ENCODE results near the gene RBM10.

RBM10 gene

DNA sequence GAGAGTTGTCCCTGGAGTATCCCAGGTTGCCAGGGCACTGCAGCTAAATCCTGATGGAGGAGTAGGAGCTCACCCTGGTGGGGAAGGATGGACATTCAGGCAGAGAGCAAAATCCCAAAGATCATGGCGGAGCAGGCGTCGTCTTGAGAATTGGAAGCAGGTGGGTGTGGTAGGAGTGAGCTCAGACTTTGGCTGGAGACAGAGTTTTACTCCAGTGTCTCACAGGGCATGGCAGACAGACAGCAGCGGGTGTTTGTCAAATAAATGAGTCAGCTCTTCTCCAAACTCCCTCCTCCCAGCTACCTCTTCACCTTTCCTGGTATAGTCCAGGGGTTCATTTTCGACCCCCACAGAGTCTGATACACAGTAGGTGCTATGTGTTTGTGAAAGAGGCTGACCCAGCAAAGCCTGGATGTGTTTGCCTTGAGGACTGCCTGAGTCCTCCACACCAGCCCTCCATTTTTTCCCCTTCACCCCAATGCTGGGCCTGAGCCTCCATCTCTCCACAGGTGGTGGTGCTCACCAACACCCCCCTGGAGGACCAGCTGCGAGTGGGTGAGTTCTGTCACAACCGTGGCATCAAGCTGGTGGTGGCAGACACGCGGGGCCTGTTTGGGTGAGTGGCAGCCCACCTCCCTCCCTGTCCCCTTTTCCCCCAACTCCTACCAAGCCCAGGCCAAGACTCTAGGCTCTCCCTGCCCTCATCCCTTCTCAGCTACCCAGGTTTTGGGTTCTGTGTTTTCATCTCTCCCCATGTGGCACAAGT, 55.5 kb downstream of the RBM10 start:
- TF ChIP-seq, protein P1, sequence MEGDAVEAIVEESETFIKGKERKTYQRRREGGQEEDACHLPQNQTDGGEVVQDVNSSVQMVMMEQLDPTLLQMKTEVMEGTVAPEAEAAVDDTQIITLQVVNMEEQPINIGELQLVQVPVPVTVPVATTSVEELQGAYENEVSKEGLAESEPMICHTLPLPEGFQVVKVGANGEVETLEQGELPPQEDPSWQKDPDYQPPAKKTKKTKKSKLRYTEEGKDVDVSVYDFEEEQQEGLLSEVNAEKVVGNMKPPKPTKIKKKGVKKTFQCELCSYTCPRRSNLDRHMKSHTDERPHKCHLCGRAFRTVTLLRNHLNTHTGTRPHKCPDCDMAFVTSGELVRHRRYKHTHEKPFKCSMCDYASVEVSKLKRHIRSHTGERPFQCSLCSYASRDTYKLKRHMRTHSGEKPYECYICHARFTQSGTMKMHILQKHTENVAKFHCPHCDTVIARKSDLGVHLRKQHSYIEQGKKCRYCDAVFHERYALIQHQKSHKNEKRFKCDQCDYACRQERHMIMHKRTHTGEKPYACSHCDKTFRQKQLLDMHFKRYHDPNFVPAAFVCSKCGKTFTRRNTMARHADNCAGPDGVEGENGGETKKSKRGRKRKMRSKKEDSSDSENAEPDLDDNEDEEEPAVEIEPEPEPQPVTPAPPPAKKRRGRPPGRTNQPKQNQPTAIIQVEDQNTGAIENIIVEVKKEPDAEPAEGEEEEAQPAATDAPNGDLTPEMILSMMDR (IDR thresholded peaks at IDR 0.05), result no peak
- H2AFZ ChIP-seq, result no peak overlapping the region
- H3K9ac ChIP-seq, result no peak overlapping the region
- H3K4me2 ChIP-seq (ENCODE audit: low read length), result no peak overlapping the region
- peaks cover 7% of the 10 kb centered on the region for H3K79me2 ChIP-seq
- no peaks in the 10 kb centered on the region for H3K27me3 ChIP-seq (ENCODE audit: control insufficient read depth, insufficient read depth, low read length)
- peaks cover 2% of the 10 kb centered on the region for H3K4me1 ChIP-seq
- no peak overlapping the region for H3K4me3 ChIP-seq (ENCODE audit: low read depth, low read length)
- H3K27ac ChIP-seq, result no peak overlapping the region
- H3K36me3 ChIP-seq (ENCODE audit: control insufficient read depth, insufficient read depth, low read length), result no peaks in the 10 kb centered on the region
- H3K9me3 ChIP-seq (ENCODE audit: control insufficient read depth, low read length), result no peaks in the 10 kb centered on the region

DNA sequence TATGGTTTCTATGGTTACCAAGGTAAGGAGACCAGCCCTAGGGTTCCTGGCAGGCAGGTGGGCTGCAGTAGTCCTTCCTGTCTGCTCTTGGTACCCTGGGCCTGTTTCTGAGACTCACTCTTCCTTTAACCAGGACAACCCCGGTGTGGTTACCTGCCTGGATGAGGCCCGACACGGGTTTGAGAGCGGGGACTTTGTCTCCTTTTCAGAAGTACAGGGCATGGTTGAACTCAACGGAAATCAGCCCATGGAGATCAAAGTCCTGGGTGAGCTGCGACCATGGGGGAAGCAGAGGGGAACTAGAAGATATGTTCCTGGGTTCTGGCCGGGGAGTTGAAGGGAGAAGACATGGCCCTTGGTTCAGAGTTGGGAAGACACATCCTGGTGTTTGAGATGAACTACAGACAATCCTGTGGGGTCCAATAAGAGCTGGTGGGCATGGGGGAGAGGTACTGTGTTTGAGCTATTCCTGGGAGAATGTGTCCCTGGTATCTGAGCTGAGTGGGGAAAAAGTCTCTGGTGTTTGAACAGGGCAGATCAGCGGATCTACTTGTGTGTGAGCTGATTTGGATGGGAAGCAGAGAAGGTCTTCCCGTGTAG, 56.4 kb downstream of the RBM10 start:
- peaks cover 2% of the 10 kb centered on the region for H3K4me1 ChIP-seq
- no peak overlapping the region for H3K4me3 ChIP-seq (ENCODE audit: low read depth, low read length)
- H3K27me3 ChIP-seq (ENCODE audit: control insufficient read depth, insufficient read depth, low read length), result no peaks in the 10 kb centered on the region
- H2AFZ ChIP-seq, result no peak overlapping the region
- H3K36me3 ChIP-seq (ENCODE audit: control insufficient read depth, insufficient read depth, low read length), result no peaks in the 10 kb centered on the region
- no peak overlapping the region for H3K27ac ChIP-seq
- H3K79me2 ChIP-seq, result peaks cover 7% of the 10 kb centered on the region
- H3K4me2 ChIP-seq (ENCODE audit: low read length), result no peak overlapping the region
- H3K9ac ChIP-seq, result no peak overlapping the region
- TF ChIP-seq, protein P1 (IDR thresholded peaks at IDR 0.05), result no peak
- H3K9me3 ChIP-seq (ENCODE audit: control insufficient read depth, low read length), result no peaks in the 10 kb centered on the region

DNA sequence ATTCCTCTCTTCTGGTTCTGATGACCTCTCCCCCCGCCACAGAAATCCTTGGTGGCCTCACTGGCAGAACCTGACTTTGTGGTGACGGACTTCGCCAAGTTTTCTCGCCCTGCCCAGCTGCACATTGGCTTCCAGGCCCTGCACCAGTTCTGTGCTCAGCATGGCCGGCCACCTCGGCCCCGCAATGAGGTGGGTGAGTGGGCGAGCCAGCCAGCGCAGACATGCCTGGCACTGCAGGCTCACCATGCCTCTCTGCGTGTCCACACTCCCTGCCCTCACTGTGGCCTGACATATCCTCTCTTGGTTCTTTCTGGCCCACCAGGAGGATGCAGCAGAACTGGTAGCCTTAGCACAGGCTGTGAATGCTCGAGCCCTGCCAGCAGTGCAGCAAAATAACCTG, 57.3 kb downstream of the RBM10 start:
- Histone ChIP-seq H3K4me3 (ENCODE audit: low read depth, low read length) (no peak overlapping the region), H3K9ac (no peak overlapping the region), H3K4me2 (ENCODE audit: low read length) (no peak overlapping the region), H3K27me3 (ENCODE audit: control insufficient read depth, insufficient read depth, low read length) (no peaks in the 10 kb centered on the region), H3K9me3 (ENCODE audit: control insufficient read depth, low read length) (no peaks in the 10 kb centered on the region), H3K36me3 (ENCODE audit: control insufficient read depth, insufficient read depth, low read length) (no peaks in the 10 kb centered on the region), H2AFZ (no peak overlapping the region), H3K79me2 (peaks cover 7% of the 10 kb centered on the region), H3K4me1 (peaks cover 2% of the 10 kb centered on the region), H3K27ac (no peak overlapping the region)
- TF ChIP-seq, protein P1 (IDR thresholded peaks at IDR 0.05), result no peak

DNA sequence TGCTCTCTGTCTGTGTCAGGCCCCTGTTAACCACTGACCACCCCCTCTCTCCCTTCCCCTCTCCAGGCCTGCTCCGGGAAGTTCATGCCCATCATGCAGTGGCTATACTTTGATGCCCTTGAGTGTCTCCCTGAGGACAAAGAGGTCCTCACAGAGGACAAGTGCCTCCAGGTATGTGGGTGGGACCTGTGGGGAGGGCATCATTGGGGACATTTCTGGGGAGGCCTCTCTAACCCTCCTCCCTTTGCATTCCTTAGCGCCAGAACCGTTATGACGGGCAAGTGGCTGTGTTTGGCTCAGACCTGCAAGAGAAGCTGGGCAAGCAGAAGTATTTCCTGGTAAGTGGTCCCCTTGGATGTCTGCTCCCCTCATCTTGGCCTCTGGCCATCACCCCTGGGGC, 57.9 kb downstream of the RBM10 start:
- Histone ChIP-seq H3K27me3 (ENCODE audit: control insufficient read depth, insufficient read depth, low read length) (no peaks in the 10 kb centered on the region), H3K4me3 (ENCODE audit: low read depth, low read length) (no peak overlapping the region), H3K4me2 (ENCODE audit: low read length) (no peak overlapping the region), H3K9me3 (ENCODE audit: control insufficient read depth, low read length) (no peaks in the 10 kb centered on the region), H2AFZ (no peak overlapping the region), H3K79me2 (peaks cover 7% of the 10 kb centered on the region), H3K36me3 (ENCODE audit: control insufficient read depth, insufficient read depth, low read length) (no peaks in the 10 kb centered on the region), H3K4me1 (peaks cover 2% of the 10 kb centered on the region), H3K9ac (no peak overlapping the region), H3K27ac (no peak overlapping the region)
- TF ChIP-seq, protein P1 (IDR thresholded peaks at IDR 0.05), result no peak

All from parathyroid adenoma (tissue), 2 donors.